NCI-H2107 treated with DMSO at 0.1 percent for 48 hours (cell line): ENCODE results near the gene ADAR.
"Not testable (repeated sequence)": the region's sequence is repeated elsewhere in the genome, so short reads cannot be mapped to it uniquely, and the experiment has no call there.

Source experiments
- DNase-seq: peaks from one replicate; lab custom pipeline; 2025; ENCODE audit not compliant: unreplicated experiment; lab: John Stamatoyannopoulos, UW

The ADAR gene, protein sequence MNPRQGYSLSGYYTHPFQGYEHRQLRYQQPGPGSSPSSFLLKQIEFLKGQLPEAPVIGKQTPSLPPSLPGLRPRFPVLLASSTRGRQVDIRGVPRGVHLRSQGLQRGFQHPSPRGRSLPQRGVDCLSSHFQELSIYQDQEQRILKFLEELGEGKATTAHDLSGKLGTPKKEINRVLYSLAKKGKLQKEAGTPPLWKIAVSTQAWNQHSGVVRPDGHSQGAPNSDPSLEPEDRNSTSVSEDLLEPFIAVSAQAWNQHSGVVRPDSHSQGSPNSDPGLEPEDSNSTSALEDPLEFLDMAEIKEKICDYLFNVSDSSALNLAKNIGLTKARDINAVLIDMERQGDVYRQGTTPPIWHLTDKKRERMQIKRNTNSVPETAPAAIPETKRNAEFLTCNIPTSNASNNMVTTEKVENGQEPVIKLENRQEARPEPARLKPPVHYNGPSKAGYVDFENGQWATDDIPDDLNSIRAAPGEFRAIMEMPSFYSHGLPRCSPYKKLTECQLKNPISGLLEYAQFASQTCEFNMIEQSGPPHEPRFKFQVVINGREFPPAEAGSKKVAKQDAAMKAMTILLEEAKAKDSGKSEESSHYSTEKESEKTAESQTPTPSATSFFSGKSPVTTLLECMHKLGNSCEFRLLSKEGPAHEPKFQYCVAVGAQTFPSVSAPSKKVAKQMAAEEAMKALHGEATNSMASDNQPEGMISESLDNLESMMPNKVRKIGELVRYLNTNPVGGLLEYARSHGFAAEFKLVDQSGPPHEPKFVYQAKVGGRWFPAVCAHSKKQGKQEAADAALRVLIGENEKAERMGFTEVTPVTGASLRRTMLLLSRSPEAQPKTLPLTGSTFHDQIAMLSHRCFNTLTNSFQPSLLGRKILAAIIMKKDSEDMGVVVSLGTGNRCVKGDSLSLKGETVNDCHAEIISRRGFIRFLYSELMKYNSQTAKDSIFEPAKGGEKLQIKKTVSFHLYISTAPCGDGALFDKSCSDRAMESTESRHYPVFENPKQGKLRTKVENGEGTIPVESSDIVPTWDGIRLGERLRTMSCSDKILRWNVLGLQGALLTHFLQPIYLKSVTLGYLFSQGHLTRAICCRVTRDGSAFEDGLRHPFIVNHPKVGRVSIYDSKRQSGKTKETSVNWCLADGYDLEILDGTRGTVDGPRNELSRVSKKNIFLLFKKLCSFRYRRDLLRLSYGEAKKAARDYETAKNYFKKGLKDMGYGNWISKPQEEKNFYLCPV

DNA sequence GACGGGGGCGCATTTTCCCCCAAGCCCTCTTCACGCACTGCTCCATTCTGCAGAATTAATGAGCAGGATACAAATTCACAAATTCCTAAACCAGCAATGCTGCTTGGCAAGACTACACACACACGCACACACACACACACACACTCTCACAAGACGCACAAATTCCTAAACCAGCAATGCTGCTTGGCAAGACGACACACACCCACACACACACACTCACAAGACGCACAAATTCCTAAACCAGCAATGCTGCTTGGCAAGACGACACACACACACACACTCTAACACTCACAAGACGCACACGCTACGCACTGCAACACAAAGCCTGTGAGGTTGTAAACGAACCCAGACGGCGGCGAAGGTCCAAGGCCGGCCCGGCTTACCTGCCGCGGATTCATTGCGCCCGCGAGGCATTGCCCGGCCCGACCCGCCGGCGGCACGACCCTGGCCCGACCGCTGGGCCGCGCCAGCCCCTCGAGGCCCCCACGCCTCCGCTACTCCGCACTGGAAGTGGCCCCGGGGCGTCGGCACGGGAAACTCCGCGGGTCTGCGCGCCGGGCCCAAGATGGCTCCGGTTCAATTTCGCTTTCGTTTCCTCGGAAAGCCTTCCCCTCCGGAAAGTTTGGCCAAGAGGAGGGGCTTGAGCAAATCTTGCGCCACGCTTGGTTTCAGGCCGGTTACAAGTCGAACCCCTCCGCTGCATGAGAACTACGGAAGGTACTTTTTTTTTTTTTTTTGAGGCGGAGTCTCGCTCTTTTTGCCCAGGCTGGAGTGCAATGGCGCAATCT, at the start of gene ADAR:
ADAR (minus strand) TSS at position 578 of the 788 bp plus-strand sequence; CDS start at position 398, 180 bp downstream.
- peak; percentile 70 for DNase-seq

DNA sequence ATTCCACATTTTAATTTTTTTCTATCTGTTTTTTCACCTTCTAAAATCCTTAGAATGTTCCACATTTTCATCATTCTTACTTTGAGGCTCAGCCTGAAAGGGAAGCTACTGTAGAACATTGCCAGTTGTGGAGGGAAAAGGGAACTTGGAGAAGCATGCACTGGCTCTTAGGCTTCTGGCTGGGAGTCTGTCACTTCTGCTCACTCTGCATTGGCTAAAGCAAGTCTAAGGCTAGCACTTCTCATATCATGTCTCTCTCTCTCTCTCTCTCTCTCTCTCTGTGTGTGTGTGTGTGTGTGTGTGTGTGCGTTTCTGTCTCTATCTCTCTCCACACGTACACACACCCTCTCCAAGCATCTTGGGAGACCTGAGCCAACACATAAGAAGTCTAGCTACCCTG, 49.6 kb upstream of the ADAR start:
- no peak for DNase-seq

DNA sequence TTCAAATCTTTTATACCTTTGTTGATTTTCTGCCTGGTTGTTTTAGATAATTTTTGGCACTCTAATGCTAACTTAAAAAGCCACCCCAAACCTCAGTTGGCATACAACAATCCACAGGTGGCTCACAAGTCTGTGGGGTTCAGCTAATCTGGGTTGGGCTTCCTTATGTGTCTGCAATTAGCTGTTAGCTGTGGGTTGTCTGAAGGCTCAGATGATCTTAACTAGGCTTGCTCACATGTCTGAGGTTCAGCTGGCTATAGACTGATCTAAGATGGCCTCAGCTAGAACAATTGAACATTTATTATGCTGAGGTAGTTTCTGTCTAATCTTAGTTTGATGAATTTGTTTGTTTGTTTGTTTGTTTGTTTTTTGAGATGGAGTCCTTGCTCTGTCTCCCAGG, 44.9 kb upstream of the ADAR start:
- no peak for DNase-seq

DNA sequence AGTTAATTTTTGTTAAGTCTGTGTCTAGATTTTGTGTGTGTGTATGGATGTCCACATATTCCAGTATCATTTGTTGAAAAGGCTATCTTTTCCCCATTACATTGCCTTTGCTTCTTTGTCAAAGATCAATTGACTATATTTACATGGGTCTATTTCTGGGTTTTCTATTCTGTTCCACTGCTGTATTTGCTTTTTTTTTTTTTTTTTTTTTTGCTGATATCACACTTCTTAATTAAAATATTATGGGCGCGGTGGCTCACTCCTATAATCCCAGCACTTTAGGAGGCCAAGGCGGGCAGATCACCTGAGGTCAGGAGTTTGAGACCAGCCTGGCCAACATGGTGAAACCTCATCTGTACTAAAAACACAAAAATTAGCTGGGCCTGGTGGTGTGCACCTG, 36.7 kb upstream of the ADAR start:
- DNase-seq, result not testable (repeated sequence)

DNA sequence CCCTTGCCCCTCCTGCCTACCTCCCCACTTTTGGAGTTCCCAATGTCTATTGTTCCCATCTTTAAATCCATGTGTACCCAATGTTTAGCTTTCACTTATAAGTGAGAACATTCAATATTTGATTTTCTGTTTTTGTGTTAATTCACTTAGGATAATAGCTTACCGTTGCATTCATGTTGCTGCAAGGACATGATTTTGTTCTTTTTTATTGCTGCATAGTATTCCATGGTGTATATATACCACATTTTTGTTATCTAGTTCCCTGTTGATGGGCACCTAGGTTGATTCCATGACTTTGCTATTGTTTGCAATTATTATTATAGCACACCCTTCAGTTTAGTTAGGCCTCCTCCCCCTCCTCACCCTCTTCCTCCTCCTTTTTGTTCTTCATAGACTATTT, 33.5 kb upstream of the ADAR start:
- no peak for DNase-seq

DNA sequence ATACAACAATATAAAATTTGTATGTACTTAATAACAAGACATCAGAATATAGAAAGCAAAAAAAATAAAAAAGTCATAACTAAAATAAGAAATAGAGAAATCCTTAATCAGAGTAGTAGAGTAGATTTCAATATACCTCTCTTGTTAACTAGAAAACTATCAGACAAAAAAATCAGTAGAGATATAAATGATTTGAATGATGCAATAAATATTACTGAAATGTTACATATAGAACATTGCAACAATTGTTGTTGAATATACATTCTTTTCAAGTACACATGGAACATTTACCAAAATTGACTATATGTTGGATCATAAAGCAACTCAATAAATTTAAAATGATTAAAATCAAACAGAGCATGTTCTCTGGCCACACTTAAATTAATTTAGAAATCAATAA, 31.9 kb upstream of the ADAR start:
- DNase-seq, result no peak

DNA sequence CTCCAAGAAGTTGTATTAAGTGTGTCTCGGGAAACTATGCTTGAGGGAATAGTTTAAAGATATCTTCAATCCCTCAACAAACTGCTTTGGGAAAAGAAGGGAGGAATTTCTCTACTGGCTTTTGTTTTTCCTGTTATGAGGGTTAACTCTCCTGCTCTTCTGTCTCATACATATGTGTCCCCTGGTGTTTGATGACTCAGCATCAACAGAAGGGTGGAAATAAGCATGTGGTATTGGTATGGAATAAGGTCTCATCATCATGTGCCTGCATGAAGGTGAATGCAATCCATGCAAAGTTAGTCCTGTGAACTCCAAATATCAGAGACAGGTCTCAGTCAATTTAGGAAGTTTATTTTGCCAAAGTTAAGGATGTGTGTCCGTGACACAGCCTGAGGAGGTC, 27.2 kb upstream of the ADAR start:
- DNase-seq, result no peak

DNA sequence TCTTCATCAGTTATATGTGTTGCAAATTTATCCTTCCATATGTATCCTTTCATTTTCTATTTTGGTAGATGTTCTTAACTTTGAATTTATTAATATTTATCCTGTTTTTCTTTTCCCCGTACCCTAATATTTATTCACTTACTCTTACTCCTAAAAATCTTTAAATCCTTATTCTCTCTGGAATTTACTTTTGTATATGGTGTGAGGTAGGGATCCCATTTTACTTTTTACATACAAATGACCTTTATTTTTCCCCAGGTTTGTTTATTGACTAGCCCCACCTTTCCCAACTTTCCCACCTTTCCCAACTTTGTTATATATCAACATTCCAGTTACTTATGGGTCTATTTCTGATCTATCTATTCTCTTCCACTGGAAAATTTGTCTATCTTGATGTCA, 21.7 kb upstream of the ADAR start:
- no peak for DNase-seq

DNA sequence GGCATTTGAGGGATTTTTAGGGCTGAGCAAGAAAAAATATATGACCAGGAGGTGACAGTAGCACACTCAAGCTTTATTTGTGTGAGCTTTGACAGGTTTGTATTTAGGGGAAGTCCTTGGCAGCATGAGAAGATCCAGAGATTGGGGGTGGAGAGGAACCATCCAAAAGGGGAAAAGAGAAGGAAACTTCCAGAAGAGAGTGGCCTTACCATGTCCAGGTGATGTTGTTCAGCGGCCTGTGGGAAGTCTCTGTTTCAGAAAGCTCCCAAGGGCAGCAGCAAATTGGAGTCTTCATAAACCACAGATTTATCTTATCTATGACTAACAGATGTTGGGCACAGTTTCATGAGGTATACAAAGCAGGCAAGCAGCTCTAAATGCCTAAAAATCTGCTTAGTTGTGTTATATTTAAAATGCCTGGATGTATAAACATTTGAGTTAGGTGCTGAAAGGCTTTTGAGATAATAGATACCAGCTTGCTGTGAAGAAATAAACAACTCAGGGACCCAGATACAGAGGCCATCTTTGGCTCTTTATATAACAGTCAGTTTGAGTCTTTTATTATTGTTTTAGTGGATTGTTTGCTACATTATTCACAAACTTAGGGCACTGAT, 21.2 kb upstream of the ADAR start:
- no peak for DNase-seq

DNA sequence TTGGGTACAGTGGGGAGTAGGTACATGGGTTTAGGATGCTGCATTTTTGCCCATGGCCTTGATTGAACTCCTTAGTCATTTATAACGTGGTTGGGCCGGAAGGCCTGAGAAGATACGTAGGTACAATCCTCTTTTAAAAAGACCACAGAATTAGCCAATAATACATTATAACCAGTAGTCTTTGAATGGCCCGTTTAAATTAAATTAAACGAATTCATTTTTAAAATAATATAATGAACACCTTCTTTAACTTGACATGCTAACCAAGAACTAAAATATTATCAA, 20.1 kb upstream of the ADAR start:
- DNase-seq, result no peak

DNA sequence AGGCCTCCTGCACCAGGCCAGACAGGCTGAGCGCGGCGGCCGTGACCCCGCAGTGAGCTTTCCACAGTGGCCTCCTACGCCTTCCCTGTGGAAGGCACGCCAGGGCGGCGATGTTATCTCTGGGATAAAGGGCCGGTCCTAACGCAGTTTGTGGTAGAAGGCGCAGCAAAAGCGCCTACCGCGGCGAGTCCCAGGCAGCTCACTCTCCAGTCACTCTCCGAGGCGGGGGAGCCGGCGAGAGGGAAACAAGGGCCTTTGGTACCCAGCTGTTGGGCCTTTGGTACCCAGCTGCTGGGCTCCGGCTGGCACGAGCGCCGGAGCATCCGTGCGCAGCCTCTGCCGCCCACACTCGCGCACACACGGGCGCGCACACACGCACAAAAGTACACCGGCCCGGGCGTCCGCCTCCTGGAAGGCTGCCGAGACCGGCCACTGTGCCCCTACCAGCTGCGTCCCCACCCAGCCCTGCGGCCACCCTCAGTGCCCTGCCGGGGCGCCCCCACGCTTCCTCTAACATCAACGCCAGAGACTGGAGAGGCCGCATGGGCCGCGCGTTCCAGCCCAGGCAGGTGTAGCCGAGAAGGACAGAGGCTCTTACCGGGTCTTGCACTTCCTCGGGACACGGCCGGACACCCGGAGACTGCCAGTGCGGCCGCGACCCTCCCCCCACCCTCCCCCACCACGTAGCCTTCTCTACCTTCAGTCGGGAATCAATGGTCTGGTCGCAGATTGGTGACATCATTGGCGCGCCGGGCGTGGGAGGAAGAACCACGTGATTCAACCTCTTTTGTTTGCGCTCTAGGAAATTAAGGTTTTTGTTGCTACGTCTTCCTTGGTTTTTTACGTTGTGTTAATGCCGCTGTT, 19.5 kb upstream of the ADAR start:
- DNase-seq, result peak; percentile 85

DNA sequence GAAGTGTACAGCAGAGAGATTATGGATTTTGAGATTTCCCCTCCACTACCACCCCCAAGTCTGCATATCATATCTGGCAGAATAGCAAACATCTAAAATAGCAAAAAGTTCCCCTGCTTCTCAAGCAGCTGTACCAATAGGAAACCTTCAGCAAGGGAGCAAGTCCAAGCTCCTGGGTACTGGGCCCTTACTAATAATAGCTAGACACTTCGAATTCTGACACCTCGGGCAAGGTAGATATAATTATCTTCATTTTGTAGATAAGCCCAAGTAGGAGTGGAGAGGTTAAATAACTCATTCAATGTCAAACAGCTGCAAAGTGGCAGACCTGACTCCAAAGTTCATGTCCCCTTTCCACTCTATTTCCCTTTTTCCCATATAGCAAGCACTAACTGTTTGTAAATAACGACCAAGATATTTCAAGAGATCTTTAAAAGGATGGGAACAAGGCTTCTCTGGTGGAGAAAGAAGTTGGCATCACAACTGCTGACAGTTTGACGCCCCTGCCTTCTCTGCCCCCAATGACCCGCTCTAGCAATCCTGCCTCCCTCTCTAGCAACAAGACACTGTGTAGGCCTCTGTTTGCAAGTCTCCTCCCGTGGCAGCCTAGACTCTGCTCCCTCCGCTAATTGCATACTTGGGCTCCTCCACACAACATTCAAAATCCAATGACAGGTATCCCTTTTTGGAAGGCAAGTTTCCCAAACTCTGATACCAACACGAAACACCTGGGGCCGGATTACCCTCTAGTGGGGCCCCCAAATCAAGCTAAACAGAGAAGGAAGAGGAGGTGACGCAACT, 18.7 kb upstream of the ADAR start:
- DNase-seq, result no peak

DNA sequence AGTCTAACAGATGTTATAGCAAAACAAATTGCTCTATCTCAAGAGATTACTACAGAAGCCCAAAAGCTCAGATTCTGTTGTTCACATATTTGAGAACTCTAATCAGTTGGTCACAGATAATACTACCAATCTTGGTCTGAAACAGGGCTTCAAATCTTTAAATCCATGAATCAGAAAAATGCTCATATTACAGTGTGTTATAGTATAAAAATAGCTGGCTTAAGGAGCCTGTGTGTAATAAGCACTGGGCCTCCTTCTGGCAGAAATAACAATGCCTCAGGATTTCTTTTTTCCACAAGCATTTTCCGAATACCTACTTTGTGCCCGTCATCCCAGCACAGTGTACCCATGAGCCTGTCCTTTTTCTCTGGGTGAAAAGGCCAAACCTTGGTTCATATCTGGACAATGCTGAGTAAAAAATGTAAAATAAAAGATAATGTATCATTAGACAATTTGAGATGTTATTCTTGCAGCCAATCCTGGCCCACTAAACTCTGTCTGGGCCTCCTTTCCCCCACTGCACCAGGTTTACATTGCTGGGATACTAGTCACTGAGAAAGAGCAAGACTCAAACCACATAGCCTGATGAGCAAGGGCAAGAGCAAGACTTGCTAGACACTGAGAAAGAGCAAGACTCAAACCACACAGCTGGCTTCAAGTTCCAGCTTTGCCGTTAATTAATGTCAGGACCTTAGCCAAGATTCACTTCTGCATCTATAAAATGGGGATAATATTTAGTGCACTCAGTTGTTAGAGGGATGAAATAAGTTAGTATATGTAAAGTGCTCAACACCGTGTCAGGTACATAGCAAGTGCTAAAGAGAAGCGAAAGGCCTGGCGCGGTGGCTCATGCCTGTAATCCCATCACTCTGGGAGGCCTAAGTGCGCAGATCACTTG, 17.0 kb upstream of the ADAR start:
- no peak for DNase-seq

DNA sequence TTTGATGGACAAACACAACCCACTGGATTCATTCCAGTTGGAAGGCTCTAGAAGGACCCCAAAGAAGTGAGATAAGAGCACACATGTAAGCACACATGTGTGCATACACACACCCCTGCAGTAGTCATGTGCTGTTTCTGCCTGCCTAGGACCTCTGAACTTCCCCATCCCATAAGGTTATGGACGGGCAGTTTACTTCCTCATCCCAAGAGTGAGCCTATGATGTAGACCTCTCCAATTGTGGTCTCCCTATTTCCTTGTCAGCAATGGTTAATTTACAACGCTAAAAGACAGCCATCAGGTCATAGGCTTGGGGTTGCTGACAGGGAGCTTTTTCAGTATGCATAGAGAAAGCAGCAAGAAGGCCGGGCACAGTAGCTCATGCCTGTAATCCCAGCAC, 15.4 kb upstream of the ADAR start:
- no peak for DNase-seq

DNA sequence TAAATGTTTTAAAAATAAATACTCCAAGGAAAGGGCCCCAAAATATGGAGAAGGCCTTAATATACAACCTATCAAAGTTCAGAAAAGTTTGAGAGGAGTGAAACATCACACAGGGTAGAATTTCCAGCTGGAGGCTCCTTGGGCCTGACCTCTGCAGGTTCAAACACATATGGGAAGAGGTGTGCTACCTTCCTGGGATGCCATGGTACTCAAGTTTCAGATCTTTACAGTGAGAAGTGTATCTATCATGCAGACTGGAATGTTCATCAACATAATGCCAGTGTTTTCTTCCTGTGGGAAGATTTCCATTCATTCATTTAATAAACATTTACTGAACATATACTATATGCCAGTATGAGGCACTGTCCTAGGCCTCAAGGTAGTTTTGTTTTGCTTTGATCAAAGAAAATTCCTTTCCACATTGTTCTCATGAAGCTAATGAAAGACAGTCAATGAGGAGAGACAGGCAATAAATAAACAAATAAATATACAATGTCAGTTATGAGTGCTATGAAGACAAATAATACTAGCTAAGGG, 14.6 kb upstream of the ADAR start:
- DNase-seq, result no peak

DNA sequence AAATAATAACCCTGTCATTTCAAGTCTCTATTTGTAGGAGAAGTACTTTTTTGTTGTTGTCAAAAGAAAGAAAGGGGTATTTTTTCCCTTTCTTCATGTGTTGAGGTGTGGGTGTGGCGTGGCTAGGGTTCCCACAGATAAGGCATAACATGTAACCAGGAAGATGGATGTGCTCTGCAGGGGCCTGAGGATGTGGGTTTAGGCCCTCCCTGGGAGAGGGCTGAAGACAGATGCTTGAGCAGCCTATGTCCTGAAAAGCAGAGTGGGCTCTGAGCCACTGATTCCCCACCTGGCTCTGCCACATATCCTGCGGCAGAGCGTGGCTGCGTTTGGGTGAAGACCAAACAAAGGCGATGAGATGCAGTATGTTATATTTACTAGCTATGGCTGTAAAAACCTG, 13.9 kb upstream of the ADAR start:
- DNase-seq, result no peak

DNA sequence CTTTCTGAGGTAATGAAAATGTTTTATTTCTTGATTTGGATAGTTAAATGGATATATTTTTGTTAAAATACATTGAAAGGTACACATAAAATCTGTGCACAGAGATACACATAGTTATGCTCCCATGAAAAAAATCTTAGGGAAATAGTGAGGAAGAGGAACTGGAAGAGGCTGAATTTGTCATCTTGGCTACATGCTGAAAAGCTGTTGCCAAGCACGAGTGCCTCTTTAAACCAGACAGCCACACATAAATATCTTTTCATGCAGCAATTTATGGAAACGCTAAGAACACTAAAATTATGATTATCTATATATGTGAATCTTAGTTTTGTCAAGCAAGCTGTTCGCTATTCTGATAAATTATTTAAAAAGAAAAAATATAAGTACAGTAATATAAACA, 12.8 kb upstream of the ADAR start:
- no peak for DNase-seq
